ENCODE measurements around the gene MFRP.

Gene MFRP

GRCh38 chr11:119295178-119295577, 51.3 kb downstream of the MFRP start:
- DNase-seq (ENCODE audit: low read depth): no peak

GRCh38 chr11:119293461-119293860, 53.0 kb downstream of the MFRP start:
- DNase-seq (ENCODE audit: low read depth): no peak

- DNase-seq (ENCODE audit: low read depth): no peak
Measured at GRCh38 chr11:119290894-119291497, 55.5 kb downstream of the MFRP start.
